ENCODE measurements around the gene NAGPA. TPM values are rescaled to one million over a fixed set of nuclear protein-coding genes. Genes with fewer than 3 reads are reported as not detected.
"Not testable (repeated sequence)": the region's sequence is repeated elsewhere in the genome, so short reads cannot be mapped to it uniquely, and the experiment has no call there.

Gene NAGPA
- polyA plus RNA-seq, result 37.8 TPM

- peaks cover 11 to 15% (median 14%) of the 10 kb centered on the region in 3 donors for H3K4me1 Mint-ChIP-seq
- peaks cover 3% of the 10 kb centered on the region for H3K36me3 Mint-ChIP-seq
- H3K27me3 Mint-ChIP-seq, result no peaks in the 10 kb centered on the region
- peak within 1 kb of the TSS; percentile 87 to 96 (median 92) for H3K4me3 Mint-ChIP-seq
- H3K27ac Mint-ChIP-seq, result peak within 1 kb of the TSS; percentile 83 to 96 (median 96)
- no peaks in the 10 kb centered on the region for H3K9me3 Mint-ChIP-seq
These were observed at the start of gene NAGPA for GRCh38 chr16:5033256-5034166. TSS of gene NAGPA (minus strand) at chr16:5033935. CDS start at chr16:5033914, 21 bp downstream.

GRCh38 chr16:5080996-5081395 lies 47.3 kb upstream of the NAGPA start:
- H3K27me3 Mint-ChIP-seq, H3K4me3 Mint-ChIP-seq, H3K36me3 Mint-ChIP-seq, H3K9me3 Mint-ChIP-seq, H3K4me1 Mint-ChIP-seq: not testable (repeated sequence)
- H3K27ac Mint-ChIP-seq, result peak overlapping the region in 1 of 3 donors; percentile 16

- H3K9me3 Mint-ChIP-seq, H3K36me3 Mint-ChIP-seq, H3K4me1 Mint-ChIP-seq, H3K27me3 Mint-ChIP-seq, H3K4me3 Mint-ChIP-seq: not testable (repeated sequence)
- peak overlapping the region in 1 of 3 donors; percentile 16 for H3K27ac Mint-ChIP-seq
These were observed 46.7 kb upstream of the NAGPA start for GRCh38 chr16:5080461-5080860.

- peaks cover 0 to 4% (median 2%) of the 10 kb centered on the region in 3 donors for H3K4me1 Mint-ChIP-seq
These were observed 44.9 kb upstream of the NAGPA start for GRCh38 chr16:5078626-5079025.

GRCh38 chr16:5077304-5077703 lies 43.6 kb upstream of the NAGPA start:
- Mint-ChIP-seq H3K4me3 (no peak overlapping the region), H3K27me3 (no peaks in the 10 kb centered on the region), H3K4me1 (peaks cover 5 to 13% (median 12%) of the 10 kb centered on the region in 3 donors), H3K27ac (no peak overlapping the region), H3K36me3 (peaks cover 4% of the 10 kb centered on the region), H3K9me3 (no peaks in the 10 kb centered on the region)

More at GRCh38 chr16:5078626-5079025, 44.9 kb upstream of the NAGPA start:
- no peak overlapping the region for H3K27ac Mint-ChIP-seq
- peaks cover 4% of the 10 kb centered on the region for H3K36me3 Mint-ChIP-seq
- no peaks in the 10 kb centered on the region for H3K9me3 Mint-ChIP-seq
- no peak overlapping the region for H3K4me3 Mint-ChIP-seq
- no peaks in the 10 kb centered on the region for H3K27me3 Mint-ChIP-seq

- H3K27ac Mint-ChIP-seq, result no peak overlapping the region
- H3K36me3 Mint-ChIP-seq, result peaks cover 4% of the 10 kb centered on the region
- no peaks in the 10 kb centered on the region for H3K27me3 Mint-ChIP-seq
- no peaks in the 10 kb centered on the region for H3K9me3 Mint-ChIP-seq
- peaks cover 18 to 24% (median 23%) of the 10 kb centered on the region in 3 donors for H3K4me1 Mint-ChIP-seq
- peak overlapping the region in 1 of 4 donors; percentile 61 for H3K4me3 Mint-ChIP-seq
These were observed 41.9 kb upstream of the NAGPA start for GRCh38 chr16:5075637-5076036.

GRCh38 chr16:5073771-5074170 lies 40.0 kb upstream of the NAGPA start:
- H3K36me3 Mint-ChIP-seq, H3K27ac Mint-ChIP-seq, H3K4me3 Mint-ChIP-seq, H3K9me3 Mint-ChIP-seq, H3K27me3 Mint-ChIP-seq: not testable (repeated sequence)
- H3K4me1 Mint-ChIP-seq, result peaks cover 18 to 24% (median 23%) of the 10 kb centered on the region in 3 donors

GRCh38 chr16:5073279-5073629 lies 39.5 kb upstream of the NAGPA start:
- Mint-ChIP-seq H3K4me1 (peaks cover 18 to 24% (median 24%) of the 10 kb centered on the region in 3 donors), H3K9me3 (no peaks in the 10 kb centered on the region), H3K4me3 (peak overlapping the region; percentile 46 to 99 (median 96)), H3K27ac (peak overlapping the region in 1 of 3 donors; percentile 93), H3K27me3 (no peaks in the 10 kb centered on the region), H3K36me3 (peaks cover 4% of the 10 kb centered on the region)

- Mint-ChIP-seq H3K36me3 (peaks cover 4% of the 10 kb centered on the region), H3K27me3 (no peaks in the 10 kb centered on the region), H3K4me3 (peak overlapping the region; percentile 96 to 99 (median 97)), H3K27ac (peak overlapping the region; percentile 89 to 98 (median 93)), H3K9me3 (no peaks in the 10 kb centered on the region), H3K4me1 (peaks cover 18 to 24% (median 24%) of the 10 kb centered on the region in 3 donors)
These were observed 38.9 kb upstream of the NAGPA start for GRCh38 chr16:5072334-5073278.

- Mint-ChIP-seq H3K4me1 (peaks cover 18 to 24% (median 24%) of the 10 kb centered on the region in 3 donors), H3K36me3 (peaks cover 4% of the 10 kb centered on the region), H3K27me3 (no peaks in the 10 kb centered on the region), H3K27ac (peak within 1 kb of the TSS; percentile 89 to 98 (median 93)), H3K4me3 (peak within 1 kb of the TSS; percentile 96 to 99 (median 97)), H3K9me3 (no peaks in the 10 kb centered on the region)
These were observed 38.1 kb upstream of the NAGPA start, which contains the start of gene ALG1 for GRCh38 chr16:5071681-5072333. TSS of gene ALG1 (plus strand) at chr16:5071843. CDS start at chr16:5071850, 7 bp downstream.

GRCh38 chr16:5071341-5071680 lies 37.6 kb upstream of the NAGPA start:
- Mint-ChIP-seq H3K27me3 (no peaks in the 10 kb centered on the region), H3K36me3 (peaks cover 4% of the 10 kb centered on the region), H3K27ac (peak overlapping the region; percentile 89 to 98 (median 93)), H3K4me1 (peaks cover 18 to 24% (median 24%) of the 10 kb centered on the region in 3 donors), H3K9me3 (no peaks in the 10 kb centered on the region), H3K4me3 (peak overlapping the region; percentile 96 to 99 (median 97))

GRCh38 chr16:5070431-5071186 lies 36.9 kb upstream of the NAGPA start:
- Mint-ChIP-seq H3K4me1 (peaks cover 18 to 24% (median 24%) of the 10 kb centered on the region in 3 donors), H3K36me3 (peaks cover 4% of the 10 kb centered on the region), H3K27me3 (no peaks in the 10 kb centered on the region), H3K9me3 (no peaks in the 10 kb centered on the region), H3K4me3 (peak overlapping the region in 3 of 4 donors; percentile 48 to 96 (median 73)), H3K27ac (peak overlapping the region; percentile 89 to 98 (median 93))

GRCh38 chr16:5069854-5070253 lies 36.1 kb upstream of the NAGPA start:
- Mint-ChIP-seq H3K4me1 (peaks cover 18 to 24% (median 22%) of the 10 kb centered on the region in 3 donors), H3K9me3 (no peaks in the 10 kb centered on the region), H3K4me3 (peak overlapping the region in 2 of 4 donors; percentile 22 to 63), H3K27me3 (no peaks in the 10 kb centered on the region), H3K27ac (peak overlapping the region in 2 of 3 donors; percentile 16 to 93), H3K36me3 (no peaks in the 10 kb centered on the region)

GRCh38 chr16:5069048-5069447 lies 35.3 kb upstream of the NAGPA start:
- no peaks in the 10 kb centered on the region for H3K27me3 Mint-ChIP-seq
- H3K27ac Mint-ChIP-seq, result no peak overlapping the region
- H3K4me3 Mint-ChIP-seq, result no peak overlapping the region

More at GRCh38 chr16:5069048-5069447, 35.3 kb upstream of the NAGPA start:
- no peaks in the 10 kb centered on the region for H3K9me3 Mint-ChIP-seq
- peaks cover 18 to 23% (median 20%) of the 10 kb centered on the region in 3 donors for H3K4me1 Mint-ChIP-seq
- no peaks in the 10 kb centered on the region for H3K36me3 Mint-ChIP-seq
